ENCODE measurements around the gene ZNF592.
"Not testable (repeated sequence)": the region's sequence is repeated elsewhere in the genome, so short reads cannot be mapped to it uniquely, and the experiment has no call there.

Gene ZNF592

DNA sequence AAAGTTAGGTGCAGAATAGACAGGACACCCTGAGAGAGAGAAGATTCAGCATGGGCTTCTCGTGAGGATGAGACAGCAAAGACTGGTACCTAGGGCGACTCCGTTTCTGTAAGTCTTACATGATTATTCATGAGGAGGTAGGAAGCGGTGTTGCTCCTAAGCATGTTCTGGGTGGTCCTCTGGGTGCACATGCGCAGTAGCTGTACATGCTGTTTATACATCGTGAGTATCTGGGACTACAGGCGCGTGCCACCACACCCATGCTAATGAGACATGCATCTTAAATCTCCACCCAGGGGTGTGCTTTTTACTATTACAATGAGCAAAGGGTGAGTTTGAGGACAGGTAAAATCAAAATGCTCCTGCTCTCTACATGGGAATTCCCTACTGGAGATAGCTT lies 81.0 kb downstream of the ZNF592 start:
- DNase-seq = no peak

DNA sequence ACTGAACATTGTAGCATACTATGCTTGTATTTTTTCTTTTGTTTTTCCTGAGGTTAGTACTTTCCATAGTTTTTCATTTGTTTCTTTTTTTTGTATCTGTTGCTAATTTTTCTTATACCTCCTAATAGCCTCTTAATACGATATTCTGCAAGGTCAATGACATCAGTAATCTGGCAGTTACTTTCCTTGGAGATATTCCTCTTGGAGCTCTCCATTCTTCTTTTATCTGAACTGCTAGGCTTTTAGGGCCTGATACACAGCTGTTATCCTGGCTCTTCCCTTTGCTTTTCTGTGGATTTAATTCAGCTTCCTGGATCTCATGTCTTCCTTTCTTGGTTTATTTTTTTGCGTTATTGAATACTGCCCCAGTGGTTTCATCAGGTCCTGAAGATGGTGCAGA lies 81.6 kb downstream of the ZNF592 start:
- DNase-seq = no peak

DNA sequence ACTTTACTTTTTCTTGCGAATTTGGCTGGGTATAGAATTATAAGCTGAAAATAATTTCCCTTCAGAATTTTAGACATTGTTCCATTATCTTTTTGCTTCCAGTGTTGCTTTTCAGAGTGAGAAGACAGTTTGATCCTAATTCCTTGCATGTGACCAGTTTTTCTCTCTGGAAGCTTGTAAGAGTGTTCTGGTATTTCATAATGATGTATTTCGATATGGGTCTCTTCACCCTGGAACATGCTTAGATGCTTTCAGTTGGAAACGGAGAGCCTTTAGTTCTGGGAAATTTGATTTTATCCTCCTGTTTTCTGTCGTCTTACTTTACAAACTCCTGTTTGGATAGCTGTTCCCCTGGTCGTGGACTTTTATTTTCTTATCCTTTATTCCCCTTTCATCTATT lies 82.6 kb downstream of the ZNF592 start:
- no peak for DNase-seq

DNA sequence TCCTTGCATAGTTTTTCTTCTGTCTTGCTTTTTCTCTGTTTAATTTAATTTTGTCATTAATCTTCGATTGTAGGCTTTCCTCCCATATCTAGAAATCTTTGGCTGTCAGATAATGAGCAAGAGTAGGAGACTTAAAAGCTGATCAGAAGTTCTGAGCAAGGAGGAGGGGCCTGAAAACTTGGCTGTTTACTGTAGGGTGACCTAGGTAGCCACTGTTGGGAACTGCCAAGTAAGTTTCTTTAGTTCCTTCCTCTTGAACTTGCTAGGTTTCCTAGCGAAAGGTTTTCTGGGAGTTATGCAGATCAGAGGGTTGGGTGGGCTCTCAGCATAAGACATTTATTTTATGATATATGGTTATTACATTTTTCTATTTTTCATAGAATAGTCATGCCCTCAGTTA lies 83.2 kb downstream of the ZNF592 start:
- DNase-seq = no peak

DNA sequence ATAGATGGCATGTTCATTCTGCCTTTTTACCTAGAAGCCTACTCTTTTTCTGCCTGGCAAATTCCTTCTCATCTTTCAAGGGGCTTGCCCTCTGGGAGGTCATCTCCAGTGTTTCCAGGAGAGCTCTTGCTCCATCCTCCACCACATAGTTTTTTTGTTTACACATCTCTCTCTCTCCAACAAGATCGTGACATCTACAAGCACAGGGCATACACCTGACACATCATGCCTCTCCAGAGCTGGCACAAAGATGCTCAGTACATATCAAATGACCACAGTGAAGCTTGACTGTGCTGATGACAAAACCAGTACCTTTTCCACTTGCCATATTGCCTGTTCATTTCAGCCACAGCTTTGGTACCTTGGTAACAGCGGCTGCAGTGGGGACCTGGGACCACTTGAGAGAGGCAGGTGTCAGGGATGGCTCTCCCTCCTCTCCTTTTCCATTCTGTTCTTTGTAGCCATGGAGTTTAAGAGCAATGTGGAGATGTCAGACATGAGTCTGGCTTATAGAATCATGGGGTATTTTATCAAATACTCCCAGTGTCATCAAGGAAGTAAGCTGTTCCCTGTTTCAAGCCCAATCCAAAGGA lies 84.2 kb downstream of the ZNF592 start:
- DNase-seq = no peak

DNA sequence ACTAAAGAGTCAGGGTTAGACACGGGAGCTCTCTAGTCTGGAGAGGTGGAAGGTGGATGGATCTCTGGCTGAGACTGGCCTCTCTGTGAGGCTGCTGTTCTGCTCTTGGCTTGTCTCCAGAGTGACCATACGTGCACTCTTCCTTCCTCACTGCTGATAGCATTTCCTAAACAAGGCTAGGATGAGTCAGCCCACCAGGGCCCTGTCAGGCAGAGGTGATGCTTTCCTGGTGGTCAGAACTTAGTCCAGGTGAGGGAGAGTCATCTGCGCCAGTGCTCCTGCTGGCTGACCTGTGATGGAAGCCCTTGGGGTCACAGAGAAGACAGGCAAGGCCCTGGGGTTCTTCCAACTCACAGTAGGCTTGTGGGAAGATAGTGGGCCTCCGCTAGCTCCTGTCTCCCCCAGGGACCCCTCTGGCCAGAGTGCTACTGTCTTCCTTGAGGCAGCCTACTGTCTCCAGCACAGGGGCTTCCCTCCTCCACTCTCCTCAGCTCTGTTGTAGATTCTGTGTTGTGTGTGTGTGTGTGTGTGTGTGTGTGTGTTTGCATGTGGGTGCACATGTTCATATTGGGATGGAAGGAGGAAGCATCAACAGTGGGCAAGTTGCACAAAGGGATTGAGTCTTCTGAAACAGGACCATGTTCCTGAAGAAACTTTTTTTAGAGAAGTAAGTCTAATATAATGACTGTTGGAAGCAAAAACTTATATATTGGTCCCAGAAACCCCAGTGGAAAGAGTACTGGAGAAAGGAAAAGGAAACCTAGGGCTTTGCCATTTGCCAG lies 85.2 kb downstream of the ZNF592 start:
- no peak for DNase-seq

DNA sequence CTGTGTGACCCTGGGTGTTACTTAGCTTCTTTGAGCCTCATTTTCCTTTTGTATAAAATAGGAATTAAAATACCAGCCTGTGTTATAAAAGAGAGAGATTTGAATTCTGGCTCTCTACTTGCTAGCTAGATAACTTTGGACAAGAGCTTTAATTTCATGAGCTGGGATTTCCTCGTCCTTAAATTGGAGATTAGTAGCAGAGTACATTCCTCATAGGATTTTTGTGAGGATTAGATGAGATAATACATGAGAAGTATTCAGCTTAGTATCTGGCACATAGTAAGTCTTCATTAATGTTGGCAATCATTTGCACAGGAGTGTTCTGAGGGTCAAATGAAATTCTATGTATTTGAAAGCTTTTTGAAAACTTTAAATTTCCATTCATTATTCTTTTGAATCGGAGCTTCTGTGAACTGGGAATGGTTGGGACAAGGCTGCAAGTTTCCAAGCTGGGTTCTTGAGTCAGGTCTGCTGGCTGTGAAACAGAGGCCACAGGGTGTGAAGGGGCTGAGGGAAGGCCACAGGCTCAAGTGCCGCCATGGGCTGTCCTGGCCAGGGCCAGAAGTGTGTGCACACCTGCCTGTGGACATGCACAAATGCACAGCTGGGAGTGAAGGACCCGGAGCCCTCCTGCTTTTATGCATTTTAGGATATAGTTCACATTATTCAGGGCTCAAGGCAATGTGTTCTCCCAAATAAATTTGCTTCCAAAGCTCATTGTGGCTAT lies 86.0 kb downstream of the ZNF592 start:
- DNase-seq = no peak

DNA sequence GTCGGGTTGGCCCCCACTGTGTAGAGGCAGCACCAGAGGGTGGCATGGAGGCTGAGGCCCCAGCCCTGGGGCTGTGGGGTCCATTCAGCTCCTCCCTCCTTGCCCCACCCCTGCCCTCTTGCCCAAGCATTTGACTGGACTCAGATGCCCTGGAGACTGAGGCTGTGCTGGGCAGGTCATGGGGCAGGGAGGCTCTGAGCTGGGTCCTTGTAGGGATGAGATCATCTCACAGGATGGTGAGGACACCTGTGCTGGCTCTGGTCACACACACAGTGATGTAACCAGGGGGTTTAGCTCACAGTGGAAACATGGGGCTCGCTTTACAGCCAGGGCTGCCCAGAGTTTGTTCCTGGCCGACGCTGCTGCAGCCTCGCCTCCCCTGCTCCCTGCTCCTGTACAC lies 86.6 kb downstream of the ZNF592 start:
- no peak for DNase-seq

DNA sequence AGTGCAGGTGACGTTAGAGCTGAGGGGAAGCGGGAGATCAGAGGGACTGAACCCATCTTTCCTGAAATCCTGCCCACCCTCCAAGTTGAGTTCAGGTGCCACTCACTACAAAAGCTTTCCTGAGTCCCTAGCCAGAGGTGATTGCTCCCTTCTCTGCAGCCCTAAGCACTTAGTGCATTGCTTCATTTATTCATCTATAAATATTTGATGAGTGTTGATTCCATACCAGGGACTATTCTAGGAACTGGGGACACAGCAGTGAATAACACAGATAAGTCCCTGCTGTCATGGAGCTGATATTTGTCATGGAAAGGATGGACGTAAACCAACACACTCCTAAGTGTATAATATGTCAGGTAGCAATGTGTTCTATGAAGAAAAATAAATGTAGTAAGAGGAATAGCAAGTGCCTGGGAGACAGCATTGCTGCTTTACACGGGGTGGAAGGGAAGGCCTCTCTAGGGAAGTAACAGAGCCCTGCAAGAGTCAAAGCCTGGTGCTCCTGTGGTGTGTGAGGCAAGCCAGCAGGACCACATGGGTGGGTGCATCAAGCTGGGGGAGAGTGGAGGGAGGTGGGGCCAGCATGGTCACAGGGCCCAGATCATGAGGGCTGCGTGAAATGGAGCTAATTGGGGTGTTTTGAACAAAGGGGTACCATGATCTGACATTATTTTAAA lies 87.4 kb downstream of the ZNF592 start:
- no peak for DNase-seq

DNA sequence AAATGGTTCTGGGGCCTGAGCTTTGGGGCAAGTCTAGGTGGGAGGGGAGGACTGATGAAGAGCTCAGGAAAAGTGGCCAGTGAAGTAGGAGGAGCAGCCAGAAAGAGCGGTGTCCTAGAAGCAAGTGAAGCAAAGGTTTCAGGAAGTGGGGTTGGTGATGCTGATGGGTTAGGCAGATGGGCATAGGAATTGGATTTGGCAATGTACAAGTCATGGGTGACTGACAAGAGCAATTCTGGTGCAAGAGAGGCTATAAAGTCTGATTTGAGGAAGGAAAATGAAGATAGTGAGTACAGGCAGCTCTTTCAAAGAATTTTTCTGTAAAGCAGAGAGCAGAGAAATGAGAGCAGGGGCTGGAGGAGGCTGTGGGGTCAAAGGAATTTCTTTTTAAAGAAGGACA lies 88.5 kb downstream of the ZNF592 start:
- DNase-seq = no peak

DNA sequence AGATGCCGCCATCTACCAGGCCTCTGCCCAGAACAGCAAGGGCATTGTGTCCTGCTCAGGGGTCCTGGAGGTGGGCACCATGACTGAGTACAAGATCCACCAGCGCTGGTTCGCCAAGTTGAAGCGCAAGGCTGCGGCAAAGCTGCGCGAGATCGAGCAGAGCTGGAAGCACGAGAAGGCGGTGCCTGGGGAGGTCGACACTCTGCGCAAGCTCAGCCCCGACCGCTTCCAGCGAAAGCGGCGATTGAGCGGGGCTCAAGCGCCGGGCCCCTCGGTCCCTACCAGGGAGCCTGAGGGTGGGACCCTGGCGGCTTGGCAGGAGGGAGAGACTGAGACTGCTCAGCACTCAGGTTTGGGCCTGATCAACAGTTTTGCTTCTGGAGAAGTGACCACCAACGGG lies 91.3 kb downstream of the ZNF592 start:
- DNase-seq = no peak

DNA sequence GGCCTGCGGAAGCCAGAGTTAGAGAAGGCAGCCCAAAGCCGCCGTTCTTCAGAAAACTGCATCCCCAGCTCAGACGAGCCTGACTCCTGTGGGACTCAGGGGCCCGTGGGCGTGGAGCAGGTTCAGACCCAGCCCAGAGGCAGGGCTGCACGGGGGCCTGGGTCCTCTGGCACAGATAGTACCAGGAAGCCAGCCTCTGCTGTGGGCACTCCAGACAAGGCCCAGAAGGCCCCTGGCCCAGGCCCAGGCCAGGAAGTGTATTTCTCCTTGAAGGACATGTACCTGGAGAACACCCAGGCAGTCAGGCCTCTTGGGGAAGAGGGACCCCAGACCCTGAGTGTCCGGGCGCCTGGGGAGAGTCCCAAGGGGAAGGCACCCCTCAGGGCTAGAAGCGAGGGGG lies 91.9 kb downstream of the ZNF592 start:
- no peak for DNase-seq

DNA sequence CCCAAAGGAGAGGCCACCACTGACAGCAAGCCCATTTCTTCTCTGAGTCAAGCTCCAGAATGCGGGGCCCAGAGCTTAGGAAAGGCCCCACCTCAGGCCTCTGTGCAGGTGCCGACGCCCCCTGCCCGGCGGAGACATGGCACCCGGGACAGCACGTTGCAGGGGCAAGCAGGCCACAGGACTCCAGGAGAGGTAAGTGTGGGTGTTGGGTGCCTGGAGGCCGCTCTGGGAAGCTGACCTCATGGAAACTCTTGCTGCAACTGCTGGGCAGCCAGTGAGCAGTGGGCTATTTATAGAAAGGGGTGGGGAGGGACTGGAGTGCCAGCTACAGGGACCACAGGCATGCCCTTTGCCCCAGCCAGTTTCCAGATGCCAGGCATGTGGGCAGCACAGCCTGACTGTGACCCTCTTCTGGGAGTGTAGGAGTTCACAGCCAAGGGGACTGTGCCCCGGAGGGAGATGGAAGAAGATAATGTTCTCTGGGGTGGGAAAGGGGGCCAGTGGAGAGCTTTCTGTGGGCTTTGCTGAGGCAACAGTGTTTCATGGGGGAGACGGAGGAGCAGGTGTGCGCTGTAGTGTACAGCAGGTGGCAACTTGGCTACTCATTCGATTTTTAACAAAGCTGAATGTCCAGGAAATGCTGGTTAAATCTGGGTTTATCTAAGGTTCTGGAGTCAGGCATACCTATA lies 92.5 kb downstream of the ZNF592 start:
- DNase-seq = no peak

DNA sequence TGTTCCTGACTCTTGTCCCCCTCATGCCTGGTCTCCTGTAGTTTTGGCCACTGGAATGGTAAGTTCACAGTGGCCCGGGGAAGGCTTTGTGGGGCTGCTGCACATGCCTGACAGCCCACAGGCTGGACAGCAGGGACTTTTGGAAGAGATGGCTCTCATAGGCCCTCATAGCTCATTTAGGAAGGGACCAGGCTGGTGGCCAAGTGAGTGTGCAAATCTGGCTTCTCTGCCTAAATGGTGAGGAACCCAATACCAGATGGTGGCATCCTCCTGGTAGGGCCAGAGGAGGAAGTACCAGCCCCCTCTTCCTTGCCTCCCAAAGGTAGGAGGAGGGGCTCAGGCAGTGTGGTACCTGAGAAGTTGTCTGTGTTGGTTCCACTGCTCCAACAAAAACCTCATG lies 94.4 kb downstream of the ZNF592 start:
- DNase-seq = no peak

DNA sequence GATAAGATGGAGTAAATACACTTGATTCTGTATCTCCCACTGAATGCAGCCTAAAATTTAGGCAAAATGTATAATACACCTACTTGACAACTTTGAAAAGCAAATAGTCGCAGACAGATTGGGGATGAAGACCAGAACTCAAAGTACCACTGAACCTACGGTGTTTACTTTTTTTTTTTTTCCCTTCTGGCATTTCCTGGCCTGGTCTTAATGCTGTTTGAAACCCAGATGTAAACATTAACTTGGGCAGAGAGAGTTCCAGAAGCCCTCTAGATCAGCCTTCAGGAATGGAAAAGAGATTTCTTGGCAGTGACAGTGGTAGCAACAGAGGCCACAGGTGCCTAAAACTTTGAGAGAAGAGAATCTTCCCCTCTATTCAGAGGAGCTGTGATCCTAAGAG lies 96.6 kb downstream of the ZNF592 start:
- DNase-seq = no peak

DNA sequence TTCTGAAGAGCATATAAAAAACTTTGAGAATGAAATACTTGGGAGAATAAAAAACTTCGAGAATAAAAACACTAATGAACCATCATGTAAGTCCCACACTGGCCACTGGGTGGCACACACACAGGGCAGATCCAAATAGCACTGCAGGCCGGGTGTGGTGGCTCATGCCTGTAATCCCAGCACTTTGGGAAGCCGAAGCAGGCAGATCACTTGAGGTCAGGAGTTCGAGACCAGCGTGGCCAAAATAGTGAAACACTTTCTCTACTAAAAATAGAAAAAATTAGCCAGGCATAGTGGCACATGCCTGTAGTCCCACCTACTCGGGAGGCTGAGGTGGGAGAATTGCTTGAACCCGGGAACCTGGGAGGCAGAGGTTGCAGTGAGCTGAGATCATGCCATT lies 97.2 kb downstream of the ZNF592 start:
- DNase-seq = not testable (repeated sequence)

DNA sequence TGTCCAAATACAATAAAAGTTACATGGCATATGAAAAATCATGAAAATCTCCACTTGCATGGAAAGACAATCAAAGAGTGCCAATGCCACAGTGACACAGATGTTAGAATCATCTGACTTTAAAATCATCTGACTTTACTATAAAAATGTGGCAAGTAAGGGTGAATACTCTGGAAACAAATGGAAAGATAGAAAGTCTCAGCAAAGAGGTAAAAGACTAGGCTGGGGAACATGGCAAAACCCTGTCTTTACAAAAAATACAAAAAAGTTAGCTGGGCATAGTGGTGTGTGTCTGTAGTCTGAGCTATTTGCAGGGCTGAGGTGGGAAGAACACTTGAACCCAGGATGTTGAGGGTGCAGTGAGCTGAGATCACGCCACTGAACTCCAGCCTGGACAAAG lies 97.9 kb downstream of the ZNF592 start:
- no peak for DNase-seq

DNA sequence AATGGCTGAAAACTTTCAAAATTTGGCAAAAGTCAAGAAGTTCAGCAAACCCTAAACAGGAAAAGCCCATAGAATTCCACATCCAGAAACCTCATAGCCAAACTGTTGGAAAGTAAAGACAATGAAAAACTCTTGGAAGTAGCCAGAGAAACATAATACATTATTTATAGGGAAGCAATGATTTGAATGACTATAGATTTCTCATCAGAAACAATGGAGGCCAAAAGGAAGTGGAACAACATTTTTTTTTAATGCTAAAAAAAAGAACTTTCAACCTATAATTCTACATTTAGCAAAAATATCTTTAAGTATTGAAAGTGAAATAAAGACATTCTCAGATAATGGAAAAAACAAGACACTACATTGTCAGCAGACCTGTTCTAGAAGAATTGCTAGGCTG lies 99.0 kb downstream of the ZNF592 start:
- no peak for DNase-seq

DNA sequence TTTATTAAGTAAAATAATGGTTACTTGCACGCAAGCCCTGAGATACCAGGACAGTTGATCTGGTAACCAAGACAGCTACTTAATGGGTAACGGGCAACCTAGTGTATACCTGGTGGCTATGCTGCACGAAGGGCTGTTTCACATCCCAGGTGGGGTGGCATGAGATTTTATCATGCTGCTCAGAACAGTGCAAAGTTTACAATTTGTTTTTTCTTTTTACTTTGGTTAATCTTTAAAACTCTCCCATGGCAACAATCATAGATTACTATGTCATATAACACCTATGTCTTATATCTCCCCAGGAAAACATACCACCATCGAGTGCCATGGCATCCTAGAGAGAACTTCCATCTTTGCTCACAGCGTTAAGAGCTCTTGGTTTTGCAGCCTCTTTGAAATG lies 103.8 kb downstream of the ZNF592 start:
- no peak for DNase-seq

DNA sequence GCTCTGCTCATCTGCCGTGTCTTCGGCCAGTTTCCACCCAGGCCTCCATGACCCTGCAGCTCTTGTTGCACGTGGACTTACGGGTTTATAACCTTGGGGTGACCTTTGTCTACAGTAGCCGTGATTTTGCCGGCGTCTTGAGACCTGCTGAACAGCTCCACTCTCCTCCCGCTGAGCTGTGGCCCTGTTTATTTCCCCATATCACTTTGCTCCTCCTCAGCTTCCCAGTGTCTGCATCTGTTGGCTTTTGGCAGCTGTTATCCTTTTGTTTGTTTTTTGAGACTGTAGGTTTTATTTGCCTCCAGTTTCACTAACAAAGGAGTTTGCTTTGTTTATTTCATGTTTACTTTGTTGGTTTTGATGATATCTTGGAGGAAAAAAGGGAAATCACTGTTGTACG lies 106.7 kb downstream of the ZNF592 start:
- no peak for DNase-seq

DNA sequence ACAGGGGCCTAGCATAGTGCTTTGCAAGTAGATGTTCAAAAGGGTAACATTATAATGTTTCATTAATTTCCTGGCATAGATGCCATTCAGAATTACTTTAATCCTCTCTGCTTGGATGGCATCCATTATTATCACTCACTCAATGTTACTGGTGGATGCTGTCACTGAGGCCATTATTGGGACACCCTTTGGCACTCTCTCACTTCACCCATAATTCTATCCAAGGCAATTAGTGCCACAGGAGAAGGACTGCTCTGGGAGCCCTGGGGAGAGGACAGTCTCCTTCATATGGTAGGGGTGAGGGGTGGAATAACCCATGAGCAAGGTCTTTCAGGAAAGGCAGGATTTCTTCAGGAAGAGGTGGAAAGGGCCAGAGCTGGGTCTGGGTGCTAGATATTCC lies 107.4 kb downstream of the ZNF592 start:
- no peak for DNase-seq
